Epithelial cell of esophagus (primary cell): Measurements from ENCODE around the gene SLC24A4.

Experiments used
- DNase-seq: peaks from one replicate; pipeline ENCODE4 v3.0.0; 2010; ENCODE audit warnings: low read depth
- H3K4me3 ChIP-seq: 2 replicates; pipeline ENCODE4 v1.5.1; 2011; ENCODE audit warnings: mild to moderate bottlenecking, low read length, control low read depth
- TF ChIP-seq, protein P1 (sequence below): IDR thresholded peaks from 2 replicates; pipeline ENCODE4 v1.5.1; 2011; ENCODE audit warnings: low read depth, mild to moderate bottlenecking, low read length, control low read depth, inconsistent platforms; ENCODE audit not compliant: insufficient read depth; ENCODE audit errors: missing control alignments

The SLC24A4 gene

DNA sequence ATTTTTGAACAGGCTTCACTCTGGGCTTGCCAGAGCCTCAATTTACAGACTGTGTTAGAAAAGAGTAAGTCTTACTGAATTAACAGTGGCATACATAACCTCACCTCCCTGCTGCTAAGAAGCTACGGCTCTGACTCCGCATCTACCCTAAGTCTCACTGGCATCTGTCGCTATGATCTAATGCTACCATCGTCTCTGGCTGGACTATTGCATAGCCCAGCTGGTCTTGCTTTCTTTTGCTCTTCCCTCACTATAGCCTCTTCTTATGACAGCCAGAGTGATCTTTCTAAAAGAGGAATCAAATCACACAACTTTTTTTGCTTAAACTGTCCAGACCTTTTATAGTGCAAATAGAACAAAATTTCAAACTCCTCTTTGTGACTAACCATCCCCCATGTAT lies 81.1 kb downstream of the SLC24A4 start:
- no peak for DNase-seq
- TF ChIP-seq, protein P1, sequence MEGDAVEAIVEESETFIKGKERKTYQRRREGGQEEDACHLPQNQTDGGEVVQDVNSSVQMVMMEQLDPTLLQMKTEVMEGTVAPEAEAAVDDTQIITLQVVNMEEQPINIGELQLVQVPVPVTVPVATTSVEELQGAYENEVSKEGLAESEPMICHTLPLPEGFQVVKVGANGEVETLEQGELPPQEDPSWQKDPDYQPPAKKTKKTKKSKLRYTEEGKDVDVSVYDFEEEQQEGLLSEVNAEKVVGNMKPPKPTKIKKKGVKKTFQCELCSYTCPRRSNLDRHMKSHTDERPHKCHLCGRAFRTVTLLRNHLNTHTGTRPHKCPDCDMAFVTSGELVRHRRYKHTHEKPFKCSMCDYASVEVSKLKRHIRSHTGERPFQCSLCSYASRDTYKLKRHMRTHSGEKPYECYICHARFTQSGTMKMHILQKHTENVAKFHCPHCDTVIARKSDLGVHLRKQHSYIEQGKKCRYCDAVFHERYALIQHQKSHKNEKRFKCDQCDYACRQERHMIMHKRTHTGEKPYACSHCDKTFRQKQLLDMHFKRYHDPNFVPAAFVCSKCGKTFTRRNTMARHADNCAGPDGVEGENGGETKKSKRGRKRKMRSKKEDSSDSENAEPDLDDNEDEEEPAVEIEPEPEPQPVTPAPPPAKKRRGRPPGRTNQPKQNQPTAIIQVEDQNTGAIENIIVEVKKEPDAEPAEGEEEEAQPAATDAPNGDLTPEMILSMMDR: no peak
- H3K4me3 ChIP-seq: no peak overlapping the region

DNA sequence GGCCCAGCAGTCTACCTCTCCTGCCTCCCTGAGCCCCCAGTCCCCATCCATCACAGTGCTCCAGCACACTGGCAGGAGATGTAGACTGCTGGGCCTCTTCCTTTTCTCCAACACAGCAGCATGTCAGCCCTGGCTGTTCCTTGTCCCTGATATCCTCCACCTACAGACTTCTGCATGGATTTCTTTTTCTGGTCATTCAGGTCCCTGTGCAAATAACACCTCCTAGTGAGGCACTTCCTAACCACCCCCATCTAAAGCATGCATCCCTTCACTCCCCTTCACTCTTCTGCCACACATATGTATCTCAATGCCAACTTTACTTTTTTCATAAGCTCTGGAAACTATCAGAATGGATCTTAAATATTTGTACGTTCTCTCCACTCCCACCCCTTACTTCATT lies 81.5 kb downstream of the SLC24A4 start:
- TF ChIP-seq, protein P1: no peak
- H3K4me3 ChIP-seq: no peak overlapping the region
- no peak for DNase-seq

DNA sequence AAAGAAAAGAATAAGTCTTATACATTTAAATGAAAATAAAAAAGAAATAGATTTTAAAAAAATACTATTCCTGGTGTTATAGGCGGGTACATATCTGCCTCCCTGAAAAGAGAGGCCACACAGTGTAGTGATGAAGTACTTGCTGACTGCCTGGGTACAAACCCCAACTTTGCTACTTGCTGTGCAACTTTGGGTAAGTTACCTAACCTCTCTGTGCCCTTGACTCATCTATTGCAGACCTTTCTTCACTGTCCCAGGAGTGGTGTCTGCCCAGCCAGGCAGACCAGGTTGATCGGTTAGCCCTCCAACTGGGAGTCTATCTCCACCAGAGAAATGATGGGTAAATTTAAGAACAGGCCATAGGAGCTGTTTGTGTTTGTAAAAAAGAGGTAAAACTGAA lies 82.0 kb downstream of the SLC24A4 start:
- H3K4me3 ChIP-seq: no peak overlapping the region
- no peak for DNase-seq
- TF ChIP-seq, protein P1: no peak

DNA sequence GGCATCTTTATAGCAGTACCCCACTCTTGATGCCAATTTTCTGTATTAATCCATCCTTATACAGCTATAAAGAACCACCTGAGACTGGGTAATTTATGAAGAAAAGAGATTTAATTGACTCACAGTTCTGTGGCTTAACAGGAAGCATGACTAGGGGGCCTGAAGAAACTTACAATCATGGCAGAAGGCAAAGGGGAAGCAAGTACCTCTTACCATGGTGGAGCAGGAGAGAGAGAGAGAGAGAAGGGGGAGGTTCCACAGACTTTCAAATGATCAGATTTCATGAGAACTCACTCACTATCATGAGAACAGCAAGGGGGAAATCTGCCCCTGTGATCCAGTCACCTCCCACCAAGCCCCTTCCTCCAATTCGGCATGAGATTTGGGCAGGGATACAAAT lies 84.4 kb downstream of the SLC24A4 start:
- no peak overlapping the region for H3K4me3 ChIP-seq
- TF ChIP-seq, protein P1: no peak
- no peak for DNase-seq

DNA sequence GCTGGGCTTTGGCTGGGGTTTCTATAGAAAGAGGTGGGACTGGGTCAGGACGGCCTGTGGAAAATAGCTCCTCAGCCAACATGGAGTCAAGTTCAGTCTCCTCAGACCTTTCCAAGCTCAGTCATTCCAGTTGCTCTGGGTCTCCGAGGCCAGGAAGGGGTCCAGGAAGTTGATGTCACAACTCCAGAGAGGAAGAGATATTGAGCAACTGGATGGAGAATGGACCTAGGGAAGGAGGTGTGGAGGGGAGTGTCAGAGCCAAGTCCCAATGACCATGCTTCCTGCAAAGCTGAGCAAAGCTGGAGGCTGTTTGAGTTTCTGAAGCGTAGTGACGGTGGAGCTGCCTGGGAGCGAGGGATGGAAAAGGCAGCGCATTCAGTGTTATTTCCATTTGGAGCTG lies 86.1 kb downstream of the SLC24A4 start:
- DNase-seq: no peak
- TF ChIP-seq, protein P1: no peak
- H3K4me3 ChIP-seq: no peak overlapping the region

DNA sequence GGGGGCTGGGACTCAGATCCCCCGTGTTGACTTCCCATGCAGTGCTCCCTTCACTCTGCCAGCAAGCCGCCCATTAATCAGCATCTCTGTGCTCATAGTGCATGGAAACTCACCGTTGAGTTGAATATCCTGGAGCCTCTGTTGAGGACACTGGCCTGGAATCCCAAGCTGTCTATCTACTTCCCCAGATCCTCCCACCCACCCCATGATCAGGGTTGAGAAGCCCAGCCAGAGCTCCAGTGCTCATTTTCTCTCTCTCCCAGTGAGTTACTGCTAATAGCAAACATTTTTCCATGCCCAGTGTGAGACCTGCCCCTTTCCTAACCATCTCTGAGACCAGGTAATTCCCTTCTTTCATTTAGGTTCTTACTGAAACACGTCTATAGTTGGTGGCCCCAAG lies 88.2 kb downstream of the SLC24A4 start:
- H3K4me3 ChIP-seq: no peak overlapping the region
- no peak for DNase-seq
- TF ChIP-seq, protein P1: no peak

DNA sequence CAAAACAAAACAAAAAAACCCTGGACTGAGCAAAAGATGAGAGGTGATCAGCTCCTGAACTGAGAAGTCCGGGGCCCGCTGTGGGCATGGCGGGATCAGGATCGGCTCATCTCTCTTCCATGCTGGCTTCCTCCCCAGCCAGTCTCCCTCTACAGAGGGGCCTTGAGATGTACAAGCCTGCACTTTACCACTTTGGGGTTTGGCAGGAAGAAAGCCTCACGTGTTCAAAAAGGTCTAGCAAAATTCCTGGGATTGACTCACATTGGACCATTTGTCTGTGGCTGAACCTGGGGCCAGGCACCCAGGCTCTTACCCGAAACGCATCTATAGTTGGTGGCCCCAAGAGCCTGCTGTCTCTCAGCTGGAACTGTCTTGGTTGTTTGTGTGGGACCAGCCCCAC lies 89.0 kb downstream of the SLC24A4 start:
- TF ChIP-seq, protein P1: no peak
- no peak for DNase-seq
- H3K4me3 ChIP-seq: no peak overlapping the region
